ENCODE measurements around the gene SMTN. TPM values are rescaled to one million over a fixed set of nuclear protein-coding genes. Genes with fewer than 3 reads are reported as not detected.

Gene SMTN
- total and polyA plus RNA-seq, 2 donors (not counting 3 experiments of a cell fraction or from before 2014, with no cell fraction given), result 59.0 to 197 TPM

GRCh38 chr22:31122532-31123291, 41.6 kb downstream of the SMTN start, which contains the start of gene INPP5J:
Gene INPP5J, plus strand, starts transcription at chr22:31122966. Its CDS starts 49 bp downstream, at chr22:31123015.
- peaks cover 0 to 4% of the 10 kb centered on the region in 2 experiments for H3K27me3 ChIP-seq (ENCODE audit: control insufficient read depth in 2 of 2, insufficient read depth in 2 of 2, low read length in 2 of 2)
- H3K9ac ChIP-seq (replicated peaks; ENCODE audit: extremely low read depth, insufficient read depth, low read length), result no peak within 1 kb of the TSS
- intact Hi-C loops (cut with micrococcal nuclease) (no loop called here), dilution Hi-C loops (cut with MboI; ENCODE audit: extremely low pct_ligation_motif_present, low sequenced_read_pairs) (no loop called here)
- H3K9me1 ChIP-seq (replicated peaks; ENCODE audit: control insufficient read depth, extremely low read depth, insufficient read depth, low read length), result no peaks in the 10 kb centered on the region
- H3K9me3 ChIP-seq (replicated peaks; ENCODE audit: control insufficient read depth, insufficient read depth, low read length), result no peaks in the 10 kb centered on the region
- FAIRE-seq, result no peak
- TF ChIP-seq MAX (IDR thresholded peaks at IDR 0.05; ENCODE audit: insufficient read depth, insufficient read length) (no peak), EZH2 (IDR thresholded peaks at IDR 0.05; ENCODE audit: borderline replicate concordance, low read depth, low read length, severe bottlenecking) (no peak), POLR2A (IDR thresholded peaks at IDR 0.05; ENCODE audit: low read depth, low read length) (no peak), POLR2AphosphoS5 (IDR thresholded peaks at IDR 0.05; ENCODE audit: insufficient read depth, low read depth, low read length) (no peak), JUN (IDR thresholded peaks at IDR 0.05; ENCODE audit: borderline replicate concordance, insufficient read depth, insufficient read length, low read depth) (no peak), FOS (IDR thresholded peaks at IDR 0.05; ENCODE audit: borderline replicate concordance, insufficient read depth, low read length) (no peak), CTCF (IDR thresholded peaks at IDR 0.05; ENCODE audit: extremely low read depth in 1 of 2, insufficient read depth in 1 of 2, low read depth in 1 of 2, low read length in 2 of 2) (no peak), MYC (IDR thresholded peaks at IDR 0.05; ENCODE audit: low read depth, low read length) (no peak), GATA2 (IDR thresholded peaks at IDR 0.05; ENCODE audit: insufficient read depth, insufficient read length, low read depth, low read length) (no peak)
- CTCF ChIA-PET, result interaction anchor here (1.0 kb wide), 2 partner anchors 14 to 74 kb away, joined by 3 read pairs; no protein-coding TSS in a partner anchor
- no peak for DNase-seq (ENCODE audit: low read depth, low spot score)
- no peaks in the 10 kb centered on the region for H4K20me1 ChIP-seq (replicated peaks; ENCODE audit: control insufficient read depth, extremely low read depth, insufficient read depth, low read length)
- no peaks in the 10 kb centered on the region for H3K4me1 ChIP-seq (ENCODE audit: control insufficient read depth, extremely low read depth, insufficient read depth, low read length)
- no peaks in the 10 kb centered on the region for H3K79me2 ChIP-seq (ENCODE audit: control insufficient read depth, insufficient read depth, low read length)
- H3K4me3 ChIP-seq (replicated peaks in 1 of 3; ENCODE audit: insufficient read depth in 1 of 3, low read depth in 1 of 3, low read length in 3 of 3), result no peak within 1 kb of the TSS
- BruUV-seq (replicated peaks), result no TSS peak
- POLR2A ChIA-PET, result no interaction called here
- H2AFZ ChIP-seq (ENCODE audit: low read depth, low read length), result no peak within 1 kb of the TSS
- no peak within 1 kb of the TSS for H3K4me2 ChIP-seq (ENCODE audit: insufficient read depth, low read length)
- H3K36me3 ChIP-seq (ENCODE audit: control insufficient read depth in 2 of 2, extremely low read depth in 1 of 2, insufficient read depth in 2 of 2, low read length in 2 of 2), result no peaks in the 10 kb centered on the region
- no peak within 1 kb of the TSS for H3K27ac ChIP-seq (ENCODE audit: insufficient read depth, low read depth, low read length)
